GM21576 (cell line): Measurements from ENCODE around the gene BMP7.
"Not testable (repeated sequence)": the region's sequence is repeated elsewhere in the genome, so short reads cannot be mapped to it uniquely, and the experiment has no call there.

Experiments used
- ATAC-seq: cut with Tn5 transposase; IDR thresholded peaks from one replicate; pipeline ENCODE4 v1.9.1; 2021; ENCODE audit warnings: mild to moderate bottlenecking, moderate library complexity; ENCODE audit not compliant: unreplicated experiment

BMP7 gene

DNA sequence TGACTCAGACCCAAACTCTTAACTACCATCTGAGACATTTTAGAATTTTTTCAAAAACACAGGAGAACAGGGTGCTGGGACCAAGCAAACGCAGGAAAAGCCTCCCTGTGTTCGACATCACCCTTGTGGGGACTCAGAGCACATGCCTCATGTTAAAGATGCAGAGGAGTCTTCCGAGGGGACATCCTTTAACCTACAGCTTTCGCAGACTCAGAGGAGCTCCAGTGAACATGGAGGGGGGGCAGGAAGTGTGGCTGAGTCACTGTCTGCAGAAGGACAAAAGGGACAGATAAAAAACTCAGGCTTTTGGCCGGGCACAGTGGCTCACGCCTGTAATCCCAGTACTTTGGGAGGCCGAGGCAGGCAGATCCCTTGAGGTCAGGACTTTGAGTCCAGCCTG lies 15.1 kb downstream of the BMP7 start:
- ATAC-seq, result no peak

DNA sequence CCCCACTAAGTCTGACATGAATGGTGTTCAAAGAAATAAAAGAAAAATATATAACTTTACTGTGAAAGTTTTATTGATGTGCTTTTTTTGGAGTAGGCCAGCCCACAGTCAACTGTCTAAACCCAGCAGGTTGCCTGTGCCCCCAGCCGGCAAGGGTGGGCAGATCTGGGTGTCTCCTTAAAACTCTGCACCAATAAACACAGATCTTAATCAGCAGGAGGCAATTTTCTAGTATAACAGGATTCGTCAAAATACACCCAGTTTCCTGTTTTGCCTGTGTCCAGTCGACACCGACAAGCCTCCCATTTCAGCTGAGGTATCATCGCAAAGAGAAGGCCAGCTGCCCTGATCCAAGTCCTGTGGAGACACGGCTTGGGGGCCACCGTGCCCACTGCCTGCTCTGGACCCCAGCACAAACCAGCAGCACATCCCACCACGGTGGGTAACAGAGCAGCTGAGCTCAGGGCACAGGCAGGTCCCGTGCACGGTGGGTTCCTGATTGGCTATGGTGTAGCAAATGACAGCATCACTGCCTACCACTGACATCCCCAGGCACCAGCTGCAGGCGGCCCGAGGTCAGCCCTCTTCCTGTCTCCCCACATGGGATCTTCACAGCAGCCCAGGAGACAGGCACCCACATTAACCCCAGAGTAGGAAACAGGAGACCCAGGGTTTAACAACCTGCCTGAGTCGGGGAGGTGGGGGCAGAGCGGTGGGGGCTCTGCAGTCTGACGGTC lies 15.7 kb downstream of the BMP7 start:
- ATAC-seq, result no peak

DNA sequence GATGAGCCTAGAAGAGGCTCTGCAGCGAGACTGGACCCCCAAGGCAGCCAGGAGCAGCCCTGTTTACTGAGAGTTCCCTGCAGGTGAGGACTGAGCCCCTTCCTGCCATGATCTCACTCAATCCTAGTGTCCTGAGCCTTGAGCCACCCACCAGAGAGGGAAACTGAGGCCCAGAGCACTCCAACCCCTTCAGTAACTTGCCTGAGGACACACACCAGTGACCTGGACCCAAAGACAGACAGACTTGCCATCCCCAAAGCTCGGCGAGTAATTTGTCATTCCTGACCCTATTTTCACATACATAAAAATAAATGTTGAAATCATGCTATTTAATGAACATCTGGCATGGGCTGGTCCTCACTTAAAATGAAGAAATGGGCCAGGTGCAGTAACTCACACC lies 16.7 kb downstream of the BMP7 start:
- no peak for ATAC-seq

DNA sequence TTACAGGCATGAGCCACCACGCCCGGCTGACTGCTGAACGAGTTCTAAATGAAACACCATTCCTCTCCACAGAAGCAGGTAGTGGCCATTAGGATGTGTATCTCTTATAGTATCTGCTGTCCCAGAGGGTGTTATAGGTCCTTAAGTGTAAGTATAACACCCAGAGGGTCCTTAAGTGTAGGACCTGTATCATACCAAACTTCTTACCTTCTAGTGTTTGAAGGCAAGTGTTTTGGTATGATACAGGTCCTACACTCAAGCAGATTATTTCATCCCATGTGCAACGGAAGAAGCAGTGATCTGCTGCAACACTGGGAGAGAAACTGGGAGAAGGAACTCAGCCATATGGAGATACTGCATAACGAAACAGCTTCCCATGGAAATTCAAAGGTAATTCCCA lies 17.4 kb downstream of the BMP7 start:
- no peak for ATAC-seq

DNA sequence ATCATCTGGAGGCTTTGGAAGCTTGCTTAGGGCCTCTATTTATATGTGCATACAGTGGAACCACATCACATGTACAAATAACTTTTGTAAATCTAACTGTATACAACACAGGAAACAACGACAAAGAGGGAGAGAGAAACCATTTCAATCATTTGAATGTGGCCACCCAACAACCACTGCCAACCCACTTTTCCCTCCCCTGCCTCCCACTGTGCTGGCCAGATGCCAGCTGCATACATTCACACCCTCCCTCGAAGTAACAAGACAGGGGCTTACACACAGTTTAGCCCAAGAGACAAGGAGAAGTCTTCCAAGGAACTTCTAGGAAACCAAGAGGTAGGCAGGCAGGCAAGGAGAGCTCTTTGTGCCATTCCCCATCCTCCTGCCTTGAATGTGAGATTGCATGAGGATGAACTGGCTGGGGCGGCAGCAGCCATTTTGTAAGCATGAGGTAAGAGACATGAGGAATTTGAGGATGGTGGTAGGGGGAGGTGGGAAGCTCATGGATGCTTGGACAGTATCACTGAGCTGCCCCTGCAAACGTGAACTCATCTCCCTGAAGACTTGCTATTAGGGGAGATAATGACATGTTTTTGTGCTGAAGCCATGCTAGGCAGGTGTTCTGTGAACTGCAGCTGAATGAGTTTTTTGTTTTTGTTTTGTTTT lies 18.2 kb downstream of the BMP7 start:
- no peak for ATAC-seq

DNA sequence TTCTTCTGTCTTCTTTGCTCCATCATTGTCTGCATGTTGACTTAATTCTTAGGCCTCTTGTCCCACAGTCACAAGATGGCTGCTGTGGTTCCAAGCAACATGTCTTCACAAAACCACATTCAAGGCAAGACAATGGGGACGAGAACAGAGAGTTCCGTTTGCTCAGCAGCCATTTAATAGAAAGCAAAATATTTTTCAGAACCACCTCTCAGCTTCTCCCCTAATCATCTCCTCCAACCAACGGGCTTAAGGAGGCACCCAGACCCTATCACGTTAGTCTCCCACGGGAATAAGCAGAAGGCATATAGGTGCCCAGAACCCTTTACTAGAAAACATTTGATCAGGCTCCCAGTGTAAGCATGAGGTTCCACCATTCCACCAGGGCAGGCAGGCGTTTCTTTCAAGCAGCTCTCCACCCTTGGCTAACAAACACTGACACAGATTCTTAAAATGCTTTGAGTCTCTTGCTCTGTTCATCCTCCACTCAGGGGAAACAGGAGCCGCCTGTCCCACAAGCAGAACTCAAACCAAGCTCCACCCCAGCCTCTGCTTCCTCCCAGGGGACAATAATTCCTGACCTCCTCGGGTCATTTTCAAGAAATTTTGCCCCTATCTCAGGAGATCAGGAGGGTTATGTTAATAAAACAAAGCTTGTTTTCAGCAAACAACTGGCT lies 19.0 kb downstream of the BMP7 start:
- ATAC-seq, result no peak

DNA sequence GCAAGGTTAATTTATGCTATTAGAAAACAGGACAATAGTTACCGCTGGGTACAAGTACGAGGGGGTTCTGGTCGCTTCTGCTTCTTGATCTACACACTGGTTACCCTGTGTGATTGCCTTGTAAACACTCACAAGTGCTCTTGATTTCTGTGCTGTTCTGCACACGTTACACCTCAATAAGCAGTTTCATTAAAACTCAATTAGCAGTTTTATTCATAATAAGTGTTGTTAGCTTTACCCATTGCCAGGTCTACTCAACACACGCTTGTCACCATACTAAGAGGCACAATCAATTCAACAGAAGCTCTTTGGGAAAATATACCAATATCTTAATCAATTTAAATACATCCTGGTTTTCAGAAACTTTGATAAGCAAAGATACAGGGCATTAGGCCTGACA lies 20.4 kb downstream of the BMP7 start:
- no peak for ATAC-seq

DNA sequence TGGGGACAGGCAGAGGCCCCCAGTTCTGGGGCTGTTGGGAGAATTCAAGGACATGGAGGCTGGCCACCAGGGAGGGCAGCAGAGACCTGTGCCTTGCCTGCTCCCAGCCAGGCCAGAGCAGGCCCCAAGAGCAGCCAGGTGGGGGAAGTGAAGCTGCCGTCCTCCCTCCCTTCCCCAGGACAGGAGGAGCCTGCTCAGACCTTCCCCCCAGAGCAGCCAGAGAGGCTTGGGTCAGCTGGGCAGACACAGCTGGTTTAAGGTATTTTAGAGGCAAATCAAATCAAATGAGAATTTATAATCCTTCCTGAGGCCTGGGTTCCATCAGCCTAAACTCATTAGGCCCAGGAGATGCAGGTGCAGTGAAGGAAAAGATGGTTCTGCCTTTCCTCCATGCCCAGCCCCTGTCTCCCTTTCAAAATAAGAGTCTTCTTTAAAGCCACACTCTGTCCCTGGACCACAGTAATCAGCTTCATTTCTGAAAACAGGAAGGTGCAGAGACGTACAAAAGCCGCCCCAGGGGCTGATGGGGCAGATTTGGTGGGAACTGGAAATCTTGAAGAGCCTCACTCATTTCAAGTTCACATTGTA lies 21.7 kb downstream of the BMP7 start:
- no peak for ATAC-seq

DNA sequence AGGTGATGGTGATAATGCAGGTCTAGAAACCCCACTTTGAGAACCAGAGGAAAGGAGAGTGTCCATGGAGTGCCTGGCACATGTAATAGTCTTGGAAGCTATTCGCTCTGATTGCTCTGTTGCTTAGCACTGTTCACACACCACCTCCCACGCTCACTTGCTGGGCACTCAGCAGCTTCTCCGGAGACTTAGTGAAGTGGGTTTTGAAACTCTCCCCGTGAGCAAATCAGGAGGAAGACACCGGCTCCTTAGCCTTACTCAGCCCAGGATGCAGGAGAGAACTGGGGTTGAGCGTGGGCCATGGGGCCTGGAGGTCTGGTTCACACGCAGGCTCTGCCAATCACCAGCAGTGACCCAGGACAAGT lies 22.2 kb downstream of the BMP7 start:
- ATAC-seq, result no peak

DNA sequence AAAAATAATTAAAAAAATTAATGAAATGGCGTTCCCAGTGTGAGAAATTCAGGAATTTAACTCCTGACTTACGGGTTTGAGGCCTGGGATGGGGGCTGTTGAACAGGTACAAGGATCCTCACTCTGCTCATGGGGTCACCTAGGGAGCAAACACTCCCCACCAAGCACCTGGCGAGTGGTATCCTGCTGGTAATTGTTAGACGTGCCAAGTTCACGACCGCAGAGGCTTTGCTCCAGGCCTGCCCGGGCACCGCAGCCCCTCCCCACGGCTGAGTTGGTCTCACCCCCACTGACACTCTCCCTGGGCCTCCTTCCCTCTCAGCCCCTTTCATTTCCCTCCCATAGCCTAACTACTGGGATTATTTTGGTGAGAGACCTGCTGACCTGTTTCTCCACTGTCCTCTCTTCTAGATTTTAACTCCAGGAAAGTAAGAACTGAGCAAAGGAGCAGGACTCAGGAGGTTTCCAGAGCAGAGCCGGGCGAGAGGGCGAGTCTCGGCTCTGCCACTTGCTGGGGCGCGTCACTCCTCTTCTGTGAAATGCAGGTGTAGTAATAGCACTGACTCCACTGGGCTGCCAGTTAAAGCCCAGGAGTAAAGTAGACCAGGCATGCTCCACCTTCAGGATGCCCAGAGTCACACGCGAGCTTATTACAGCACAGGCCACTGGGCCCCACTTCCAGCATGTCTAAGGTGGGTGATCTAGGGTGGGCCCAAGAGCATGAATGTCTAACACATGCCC lies 22.8 kb downstream of the BMP7 start:
- ATAC-seq, result no peak

DNA sequence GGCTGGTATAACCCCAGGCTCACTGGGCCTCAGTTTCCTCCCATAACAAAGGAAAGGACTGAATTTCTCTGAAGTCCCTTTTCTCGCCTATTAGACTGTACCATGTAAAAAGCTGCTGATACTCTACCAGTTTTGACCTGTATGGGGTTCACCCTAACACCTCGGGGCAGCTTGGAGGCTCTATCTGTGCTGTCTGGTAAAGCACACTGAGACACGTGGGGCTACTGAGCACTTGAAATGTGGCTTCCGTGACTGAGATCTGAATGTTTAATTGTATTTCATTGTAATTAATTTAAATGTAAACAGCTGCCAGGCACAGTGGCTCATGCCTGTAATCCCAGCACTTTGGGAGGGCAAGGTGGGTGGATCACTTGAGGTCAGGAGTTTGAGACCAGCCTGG lies 24.0 kb downstream of the BMP7 start:
- no peak for ATAC-seq

DNA sequence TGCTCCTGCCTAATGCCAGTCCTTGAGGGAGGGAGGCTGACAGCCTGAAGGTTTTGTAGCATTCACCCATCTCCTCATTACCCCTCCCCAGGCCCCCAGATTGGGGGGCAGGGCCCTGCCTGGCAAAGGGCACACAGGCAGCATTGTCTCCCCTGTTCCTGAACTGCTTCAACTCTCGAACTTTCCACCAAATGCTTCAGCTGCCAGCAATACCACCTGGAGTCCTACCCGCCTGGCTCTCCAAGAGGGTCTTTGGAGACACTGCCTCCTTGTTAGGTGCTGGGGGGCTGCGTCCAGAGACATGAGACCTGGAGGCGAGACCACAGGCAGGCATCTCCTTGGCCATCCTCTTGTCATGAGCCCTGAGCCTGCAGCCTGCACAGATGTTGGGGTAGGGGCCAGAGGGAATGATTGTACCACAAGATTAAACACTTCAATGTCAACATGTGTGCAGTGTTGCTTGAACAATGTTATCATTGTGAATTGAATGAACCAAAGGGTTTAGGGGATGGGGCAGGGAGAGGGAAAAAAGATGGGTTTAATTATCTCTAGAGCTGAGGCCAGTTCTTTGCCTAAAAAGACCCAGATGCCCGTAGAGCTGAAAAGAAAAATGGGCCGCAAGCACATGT lies 25.0 kb downstream of the BMP7 start:
- no peak for ATAC-seq

DNA sequence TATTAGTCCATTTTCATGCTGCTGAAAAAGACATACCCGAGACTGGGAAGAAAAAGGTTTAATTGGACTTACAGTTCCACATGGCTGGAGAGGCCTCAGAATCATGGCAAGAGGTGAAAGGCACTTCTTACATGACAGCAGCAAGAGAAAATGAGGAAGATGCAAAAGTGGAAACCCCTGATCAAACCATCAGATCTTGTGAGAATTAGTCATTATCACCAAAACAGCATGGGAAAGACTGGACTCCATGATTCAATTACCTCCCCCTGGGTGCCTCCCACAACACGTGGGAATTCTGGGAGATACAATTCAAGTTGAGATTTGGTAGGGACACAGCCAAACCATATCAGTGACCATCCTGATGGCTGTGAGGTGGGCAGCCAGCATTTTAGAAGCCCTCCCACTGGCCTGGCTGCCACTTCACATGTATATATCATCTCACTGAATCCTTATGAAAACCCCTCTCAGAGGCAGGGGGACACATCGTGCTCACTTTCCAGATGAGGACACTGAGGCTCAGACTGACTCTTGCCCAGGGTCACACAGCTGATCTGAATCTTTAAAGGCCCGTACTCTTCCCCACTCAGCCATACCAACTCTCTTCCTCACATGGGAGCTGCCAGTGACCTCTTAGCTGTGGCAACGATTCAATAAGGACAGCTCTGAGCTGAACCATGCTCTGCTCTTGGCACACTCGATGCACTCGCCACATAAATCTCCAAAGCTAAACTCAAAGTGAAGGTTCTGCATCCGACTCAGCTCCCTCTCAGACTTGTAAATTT lies 25.7 kb downstream of the BMP7 start:
- no peak for ATAC-seq

DNA sequence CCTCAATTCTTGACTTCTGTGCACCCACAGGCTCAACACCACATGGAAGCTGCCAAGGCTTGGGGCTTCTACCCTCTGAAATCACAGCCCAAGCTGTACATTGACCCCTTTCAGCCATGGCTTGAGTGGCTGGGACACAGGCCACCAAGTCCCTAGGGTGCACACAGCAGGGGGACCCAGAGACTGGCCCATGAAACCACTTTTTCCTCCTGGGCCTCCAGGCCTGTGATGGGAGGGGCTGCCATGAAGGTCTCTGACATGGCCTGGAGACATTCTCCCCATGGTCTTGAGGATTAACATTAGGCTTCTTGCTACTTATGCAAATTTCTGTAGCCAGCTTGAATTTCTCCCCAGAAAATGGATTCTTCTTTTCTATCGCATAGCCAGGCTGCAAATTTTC lies 26.7 kb downstream of the BMP7 start:
- not testable (repeated sequence) for ATAC-seq

DNA sequence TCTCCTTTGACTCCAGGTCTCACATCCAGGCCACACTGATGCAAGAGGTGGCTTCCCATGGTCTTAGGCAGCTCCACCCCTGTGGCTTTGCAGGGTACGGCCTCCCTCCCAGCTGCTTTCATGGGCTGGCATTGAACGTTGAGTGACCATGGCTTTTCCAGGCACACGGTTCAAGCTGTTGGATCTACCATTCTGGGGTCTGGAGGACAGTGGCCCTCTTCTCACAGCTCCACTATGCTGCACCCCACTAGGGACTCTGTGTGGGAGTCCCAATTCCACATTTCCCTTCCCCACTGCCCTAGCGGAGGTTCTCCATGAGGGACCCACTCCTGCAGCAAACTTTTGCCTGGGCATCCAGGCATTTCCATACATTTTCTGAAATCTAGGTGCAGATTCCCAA lies 27.1 kb downstream of the BMP7 start:
- ATAC-seq, result not testable (repeated sequence)

DNA sequence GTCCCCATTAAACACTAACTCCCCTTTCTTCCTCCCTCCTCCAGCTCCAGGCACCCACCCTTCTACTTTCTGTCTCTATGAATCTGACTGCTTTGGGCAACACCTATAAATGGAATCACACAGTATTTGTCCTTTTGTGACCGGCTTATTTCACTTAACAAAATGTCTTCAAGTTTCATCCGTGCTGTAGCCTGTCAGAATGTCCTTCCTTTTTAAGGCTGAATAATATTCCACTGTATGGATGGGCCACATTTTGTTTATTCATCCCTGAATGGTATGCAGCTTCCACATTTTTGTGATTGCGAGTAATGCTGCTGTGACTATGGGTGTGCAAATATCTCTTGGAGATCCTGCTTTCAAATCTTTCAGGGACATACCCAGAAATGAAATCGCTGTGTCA lies 28.4 kb downstream of the BMP7 start:
- no peak for ATAC-seq

DNA sequence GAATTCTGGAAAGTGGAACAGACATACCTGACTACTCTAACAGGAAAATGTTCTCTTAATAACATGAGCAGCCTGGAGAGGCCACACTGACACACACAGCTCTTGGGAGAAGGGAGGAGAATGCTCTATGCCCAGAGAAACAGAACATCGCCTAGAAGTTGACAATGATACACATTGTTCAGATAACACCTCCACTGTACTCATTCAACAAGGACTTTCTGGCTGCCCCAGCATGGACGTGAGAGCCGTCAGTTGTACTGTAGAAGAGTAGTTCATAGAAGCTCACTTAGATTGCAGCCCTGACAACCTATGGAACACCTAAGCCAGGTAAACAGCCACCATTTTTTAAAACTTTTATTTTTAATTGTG lies 28.9 kb downstream of the BMP7 start:
- no peak for ATAC-seq

DNA sequence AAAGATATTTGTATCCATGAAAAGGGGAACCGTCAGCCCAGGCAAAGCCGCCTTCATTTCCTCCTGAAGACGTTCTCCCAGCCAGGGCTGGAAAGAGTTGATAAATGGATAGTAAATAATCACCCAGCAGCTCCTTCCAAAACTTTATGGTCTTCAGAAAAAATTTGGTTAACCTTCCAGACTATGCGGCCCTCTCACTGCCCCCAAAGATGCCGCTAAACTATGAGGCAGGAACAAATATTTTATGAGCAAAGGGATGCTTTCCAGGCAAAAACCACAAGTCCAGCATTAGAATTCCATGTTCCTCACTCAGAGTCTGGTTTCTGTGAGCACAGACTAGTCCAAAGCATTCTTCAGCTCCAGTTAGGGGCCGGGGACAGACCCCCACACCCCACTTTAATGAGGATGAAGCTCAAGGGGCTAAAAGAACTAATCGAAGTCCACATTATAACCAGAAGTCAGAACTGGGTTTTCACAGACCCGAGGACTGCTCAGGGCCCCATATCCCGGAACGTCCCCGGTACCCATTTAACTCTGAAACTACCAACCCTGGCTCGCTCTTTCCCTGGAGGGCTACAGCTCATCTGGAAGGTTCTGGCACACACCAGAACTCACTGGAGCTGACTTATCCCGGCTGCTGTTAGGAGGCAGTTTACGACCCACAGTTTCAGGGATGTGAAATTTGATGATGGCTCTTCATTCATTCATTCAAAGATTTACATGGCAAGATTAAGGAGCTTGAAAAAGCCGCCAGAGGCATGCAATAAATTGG lies 29.4 kb downstream of the BMP7 start:
- no peak for ATAC-seq

DNA sequence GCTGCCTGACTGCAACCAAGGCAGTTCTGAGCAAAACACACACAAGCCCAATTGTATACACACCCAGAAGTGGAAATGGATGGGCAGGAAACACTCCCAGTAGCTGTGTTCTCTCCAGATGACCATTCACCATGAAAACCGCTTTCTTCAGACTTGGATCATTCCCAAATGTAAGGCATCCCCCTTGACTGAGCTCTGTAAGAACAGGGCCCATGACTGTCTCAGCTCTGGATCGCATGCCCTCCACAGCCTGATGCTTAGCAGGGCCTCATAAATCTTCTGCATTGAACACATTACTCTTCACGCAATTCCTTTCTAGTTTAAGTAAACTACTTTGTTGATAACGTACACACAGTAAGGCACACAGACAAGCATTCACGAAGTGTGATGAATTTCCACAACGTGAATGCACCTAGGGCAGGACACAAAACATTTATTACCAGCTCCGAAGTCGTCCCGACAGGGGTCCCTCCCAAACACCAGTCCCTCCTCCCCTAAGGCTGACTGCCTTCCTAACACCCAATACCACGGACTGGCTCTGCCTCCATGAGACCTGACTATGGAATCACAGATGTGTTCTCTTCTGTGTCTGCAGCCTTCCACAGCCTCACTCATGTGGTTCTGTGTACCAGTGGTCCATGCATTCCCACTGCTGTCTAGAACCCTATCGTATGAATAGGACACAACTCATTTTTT lies 31.7 kb downstream of the BMP7 start:
- no peak for ATAC-seq
